GM12875 (cell line): Measurements from ENCODE around the gene THUMPD1.

ENCODE experiments used
- H3K4me3 ChIP-seq: one replicate; pipeline ENCODE4 v1.5.1; 2011; ENCODE audit warnings: low read depth, low read length, control low read depth
- TF ChIP-seq, protein P1 (sequence below): IDR thresholded peaks from 2 replicates; pipeline ENCODE4 v1.5.1; 2011; ENCODE audit warnings: low read depth, mild to moderate bottlenecking, control low read depth, inconsistent platforms, low read length, moderate library complexity, borderline replicate concordance; ENCODE audit not compliant: insufficient read depth

Gene THUMPD1

DNA sequence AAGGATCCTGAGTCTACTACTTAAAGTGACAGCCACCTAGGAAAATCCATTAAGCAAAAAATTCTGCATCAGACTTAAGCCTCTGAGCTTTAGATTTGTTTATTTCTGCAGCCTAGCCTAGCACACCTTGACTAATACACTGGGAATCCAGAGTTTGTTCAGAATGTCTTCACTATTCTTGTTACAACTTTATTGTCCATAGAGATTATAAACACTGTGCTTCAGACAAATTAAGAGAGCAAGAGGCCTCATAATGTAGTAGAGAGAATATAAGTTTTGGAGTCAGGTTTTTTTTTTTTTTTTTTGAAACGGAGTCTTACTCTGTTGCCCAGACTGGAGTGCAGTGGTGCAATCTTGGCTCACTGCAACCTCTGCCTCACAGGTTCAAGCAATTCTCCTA, 8.9 kb upstream of the THUMPD1 start:
- H3K4me3 ChIP-seq = no peak overlapping the region
- TF ChIP-seq, protein P1, sequence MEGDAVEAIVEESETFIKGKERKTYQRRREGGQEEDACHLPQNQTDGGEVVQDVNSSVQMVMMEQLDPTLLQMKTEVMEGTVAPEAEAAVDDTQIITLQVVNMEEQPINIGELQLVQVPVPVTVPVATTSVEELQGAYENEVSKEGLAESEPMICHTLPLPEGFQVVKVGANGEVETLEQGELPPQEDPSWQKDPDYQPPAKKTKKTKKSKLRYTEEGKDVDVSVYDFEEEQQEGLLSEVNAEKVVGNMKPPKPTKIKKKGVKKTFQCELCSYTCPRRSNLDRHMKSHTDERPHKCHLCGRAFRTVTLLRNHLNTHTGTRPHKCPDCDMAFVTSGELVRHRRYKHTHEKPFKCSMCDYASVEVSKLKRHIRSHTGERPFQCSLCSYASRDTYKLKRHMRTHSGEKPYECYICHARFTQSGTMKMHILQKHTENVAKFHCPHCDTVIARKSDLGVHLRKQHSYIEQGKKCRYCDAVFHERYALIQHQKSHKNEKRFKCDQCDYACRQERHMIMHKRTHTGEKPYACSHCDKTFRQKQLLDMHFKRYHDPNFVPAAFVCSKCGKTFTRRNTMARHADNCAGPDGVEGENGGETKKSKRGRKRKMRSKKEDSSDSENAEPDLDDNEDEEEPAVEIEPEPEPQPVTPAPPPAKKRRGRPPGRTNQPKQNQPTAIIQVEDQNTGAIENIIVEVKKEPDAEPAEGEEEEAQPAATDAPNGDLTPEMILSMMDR = no peak

GRCh38 chr16:20749474-20749873, 7.9 kb upstream of the THUMPD1 start:
- H3K4me3 ChIP-seq = no peak overlapping the region
- TF ChIP-seq, protein P1 = no peak

DNA sequence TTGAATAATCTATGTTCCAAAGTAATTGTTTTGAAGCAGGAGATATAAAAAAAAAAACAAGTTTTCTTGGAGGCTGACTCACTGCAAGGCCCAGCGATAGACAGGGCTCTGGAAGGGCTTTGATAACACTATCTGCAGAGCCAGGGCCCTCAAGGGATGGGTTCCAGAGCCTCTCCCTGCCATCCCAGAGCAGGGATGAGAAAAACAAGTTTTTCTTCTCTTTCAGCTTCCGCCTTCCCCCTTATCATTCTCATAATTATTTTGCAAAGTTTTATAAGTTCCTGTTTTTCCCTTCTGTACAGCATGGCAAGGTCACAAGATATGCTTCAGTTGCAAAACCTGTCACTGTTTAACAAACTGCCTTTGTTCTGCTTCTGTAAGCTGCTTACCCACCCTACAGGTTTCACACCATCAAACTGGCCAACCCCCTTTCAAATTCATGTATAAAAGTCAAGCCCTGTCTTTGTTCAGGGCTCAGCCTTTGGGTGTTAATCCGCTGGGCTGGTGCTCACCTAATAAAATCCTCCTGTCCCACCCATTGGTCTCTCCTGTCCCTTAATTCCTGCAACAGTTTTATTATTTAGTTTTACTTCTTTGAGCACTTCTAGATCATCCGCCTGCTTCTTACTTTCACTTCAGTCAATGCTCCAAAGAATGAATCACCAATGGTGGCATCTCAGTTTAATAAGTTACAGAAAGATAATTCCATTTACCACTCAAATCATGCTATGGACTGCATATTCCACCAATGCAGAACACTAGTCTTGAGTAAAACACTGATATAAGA, 5.6 kb upstream of the THUMPD1 start:
- no peak overlapping the region for H3K4me3 ChIP-seq
- TF ChIP-seq, protein P1 = no peak

GRCh38 chr16:20746461-20746860, 4.8 kb upstream of the THUMPD1 start:
- no peak overlapping the region for H3K4me3 ChIP-seq
- TF ChIP-seq, protein P1 = no peak

DNA sequence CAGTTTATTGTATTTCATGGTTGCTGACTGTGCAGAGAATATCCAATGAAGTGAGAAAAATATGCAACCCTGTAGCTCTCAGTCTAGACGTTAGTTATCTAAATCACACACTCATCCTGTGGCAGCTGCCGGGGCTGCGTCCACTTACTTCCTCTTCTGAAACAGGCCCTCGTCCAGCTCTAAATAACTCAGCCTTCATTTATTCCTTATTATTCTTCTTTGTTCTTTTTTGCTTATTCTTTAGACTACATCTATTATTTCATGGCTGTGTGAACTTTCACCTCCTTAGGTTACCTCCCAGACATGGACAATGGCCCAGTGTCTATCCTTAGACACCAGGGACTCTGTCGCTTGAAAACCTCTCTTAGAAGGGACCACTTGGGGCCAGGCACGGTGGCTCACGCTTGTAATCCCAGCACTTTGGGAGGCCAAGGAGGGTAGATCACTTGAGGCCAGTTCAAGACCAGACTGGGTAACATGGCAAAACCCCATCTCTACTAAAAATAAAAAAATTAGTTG, 3.4 kb upstream of the THUMPD1 start:
- TF ChIP-seq, protein P1 = no peak
- H3K4me3 ChIP-seq = no peak overlapping the region

DNA sequence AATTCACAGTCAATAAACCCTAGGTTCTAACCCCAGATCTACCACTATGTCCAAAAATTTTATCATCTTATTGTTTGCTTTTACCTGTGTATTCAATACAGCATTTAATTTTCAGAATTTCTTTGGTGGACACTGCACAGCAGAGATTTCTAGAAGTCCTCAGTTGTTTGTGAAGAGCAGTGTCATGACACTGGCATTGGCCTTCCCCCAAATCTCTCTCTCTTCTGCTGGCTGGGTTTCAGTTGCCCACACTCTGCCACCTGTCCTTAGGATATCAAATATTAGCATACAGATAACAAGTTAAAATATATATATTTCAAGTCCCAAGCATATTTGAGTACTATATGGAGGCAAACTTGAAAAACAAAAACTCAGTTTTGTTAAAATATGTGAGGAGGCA, 2.0 kb upstream of the THUMPD1 start:
- TF ChIP-seq, protein P1 = no peak
- no peak overlapping the region for H3K4me3 ChIP-seq
